ENCODE measurements around the gene VMP1.
"Not testable (repeated sequence)": the region's sequence is repeated elsewhere in the genome, so short reads cannot be mapped to it uniquely, and the experiment has no call there.

VMP1 gene

DNA sequence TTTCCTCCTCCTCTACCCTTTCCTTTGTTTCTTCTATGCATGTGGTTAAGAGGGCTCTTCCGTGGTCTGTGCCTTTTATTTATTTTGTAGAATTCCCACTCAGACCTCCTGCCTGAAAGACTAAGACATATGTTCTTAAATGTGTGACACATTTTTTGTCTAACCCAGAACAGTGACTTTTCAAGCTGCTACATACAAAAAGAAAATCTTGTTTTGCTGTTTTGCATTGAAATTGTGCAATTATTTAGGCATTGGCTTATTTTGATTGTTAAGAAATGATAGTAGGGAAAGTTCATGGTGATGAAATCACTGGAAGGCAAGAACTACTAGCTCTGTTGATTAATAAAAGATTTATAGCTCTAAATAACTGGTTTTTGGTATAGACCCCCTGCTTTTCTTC is 108.5 kb downstream of the VMP1 start:
- DNase-seq: no peak

- DNase-seq: no peak
Measured at GRCh38 chr17:59825533-59826322, 118.3 kb downstream of the VMP1 start.

DNA sequence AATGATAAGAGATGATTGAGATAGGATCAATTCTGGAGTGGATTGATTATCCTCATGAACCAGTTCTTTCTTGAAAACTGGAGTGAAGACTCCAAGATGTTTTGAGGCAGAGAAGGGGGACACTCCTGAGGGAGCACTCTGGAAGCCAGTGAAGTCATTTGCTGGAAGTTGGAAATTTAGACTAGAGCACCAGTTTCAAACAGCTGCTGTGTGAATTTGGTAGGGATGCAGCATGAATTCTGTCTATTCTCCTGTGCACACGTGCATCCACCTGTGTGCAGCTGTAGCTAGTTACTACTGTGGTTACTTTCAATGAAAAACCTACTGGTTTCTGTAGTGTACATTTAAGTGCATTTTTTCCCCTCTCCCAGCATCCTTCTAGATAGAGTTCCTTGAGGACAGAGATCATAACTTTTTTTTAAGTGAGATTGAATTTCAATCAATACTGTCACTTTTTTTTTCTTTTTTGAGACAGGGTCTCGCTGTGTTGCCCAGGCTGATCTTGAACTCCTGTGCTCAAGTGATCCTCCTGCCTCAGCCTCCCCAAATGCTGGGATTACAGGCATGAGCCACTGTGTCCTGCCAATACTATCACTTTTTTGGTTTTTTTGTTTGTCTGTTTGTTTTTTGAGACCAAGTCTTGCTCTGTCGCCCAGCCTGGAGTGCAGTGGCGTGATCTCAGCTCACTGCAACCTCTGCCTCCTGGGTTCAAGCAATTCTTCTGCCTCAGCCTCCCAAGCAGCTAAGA is 119.4 kb downstream of the VMP1 start:
- DNase-seq: no peak

DNA sequence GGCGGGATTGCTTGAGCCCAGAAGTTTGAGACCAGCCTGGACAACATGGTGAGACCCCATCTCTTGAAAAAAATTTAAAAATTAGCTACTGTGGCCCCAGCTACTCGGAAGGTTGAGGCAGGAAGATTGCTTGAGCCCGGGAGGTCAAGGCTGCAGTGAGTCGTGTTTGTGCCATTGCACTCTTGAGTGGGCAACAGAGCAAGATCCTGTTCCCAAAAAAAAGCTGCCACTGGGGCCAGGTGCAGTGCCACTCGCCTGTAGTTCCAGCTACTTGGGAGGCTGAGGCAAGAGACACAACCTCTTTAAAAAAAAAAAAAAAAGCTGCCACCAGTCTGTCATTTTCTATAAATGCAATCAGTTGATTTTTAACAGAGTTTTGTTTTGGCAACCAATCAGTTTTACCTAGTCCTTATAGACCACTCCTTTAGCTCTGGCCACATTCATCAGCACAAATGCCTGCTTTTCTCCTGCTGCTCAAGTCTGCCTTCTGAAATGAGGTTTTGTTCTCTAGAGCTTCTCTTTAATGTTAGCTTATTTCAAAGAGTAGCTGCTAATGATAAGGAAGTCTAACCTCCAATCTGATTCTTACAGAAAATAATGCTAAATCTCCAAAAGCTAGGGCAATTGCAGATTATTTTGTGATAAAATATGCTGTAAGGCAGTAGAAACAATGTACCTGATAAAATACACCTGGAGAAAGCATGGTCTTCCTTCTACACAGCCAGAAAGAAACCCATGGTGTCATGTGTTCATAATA is 120.4 kb downstream of the VMP1 start:
- no peak for DNase-seq

GRCh38 chr17:59828478-59828760 is 121.0 kb downstream of the VMP1 start:
- no peak for DNase-seq

GRCh38 chr17:59828819-59829216 is 121.4 kb downstream of the VMP1 start:
- DNase-seq: not testable (repeated sequence)

GRCh38 chr17:59829217-59830006 is 122.0 kb downstream of the VMP1 start:
- peak; percentile 71 for DNase-seq

DNA sequence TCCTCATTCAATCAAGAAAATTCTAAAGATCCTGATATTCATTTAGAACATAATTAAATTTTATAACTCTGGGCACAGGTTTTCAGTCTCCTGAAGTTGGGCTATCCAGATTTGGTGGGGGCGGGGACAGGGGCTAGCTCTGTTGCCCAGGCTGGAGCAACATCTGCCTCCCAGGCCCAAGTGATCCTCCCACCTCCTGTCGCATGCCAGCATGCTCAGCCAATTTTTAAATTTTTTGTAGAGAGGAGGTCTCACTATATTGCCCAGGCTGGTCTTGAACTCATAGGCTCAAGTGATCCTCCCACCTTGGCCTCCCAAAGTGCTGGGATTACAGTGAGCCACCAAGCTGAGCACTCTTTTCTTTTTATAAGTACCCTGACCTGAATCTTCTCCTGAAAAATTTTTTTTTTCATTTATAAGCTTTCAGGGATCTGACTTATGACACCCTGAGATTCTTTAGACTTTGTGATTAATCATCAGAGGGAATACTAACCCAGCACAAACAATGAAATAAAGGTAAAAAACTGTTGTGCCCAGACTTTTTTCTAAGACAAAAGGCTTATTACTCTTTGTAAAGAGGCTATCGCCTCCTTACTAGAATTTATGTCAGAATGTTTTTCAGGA is 122.7 kb downstream of the VMP1 start:
- DNase-seq: no peak

DNA sequence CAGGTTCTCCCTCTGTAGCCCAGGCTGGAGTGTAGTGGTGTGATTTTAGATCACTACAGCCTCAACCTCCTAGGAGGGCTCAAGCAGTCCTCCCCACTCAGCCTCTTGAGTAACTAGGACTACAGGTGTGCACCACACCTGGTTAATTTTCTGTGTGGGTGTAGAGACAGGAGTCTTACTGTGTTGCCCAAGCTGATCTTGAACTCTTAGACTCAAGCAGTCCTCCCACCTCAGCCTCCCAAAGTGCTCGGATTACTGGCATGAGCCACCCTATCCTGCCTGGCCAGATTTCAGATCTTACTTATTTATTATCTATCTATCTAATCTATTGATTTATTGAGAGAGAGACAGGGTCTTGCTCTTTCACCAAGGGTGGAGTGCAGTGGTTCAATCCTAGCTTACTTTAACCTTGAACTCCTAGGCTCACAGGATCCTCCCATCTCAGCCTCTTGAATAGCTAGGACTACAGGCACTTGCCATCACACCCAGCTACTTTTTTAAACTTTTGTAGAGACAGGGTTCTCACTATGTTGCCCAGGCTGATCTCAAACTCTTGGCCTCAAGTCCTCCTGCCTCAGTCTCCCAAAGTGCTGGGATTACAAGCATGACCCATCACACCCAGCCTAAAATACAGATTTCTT is 123.5 kb downstream of the VMP1 start:
- DNase-seq: no peak

DNA sequence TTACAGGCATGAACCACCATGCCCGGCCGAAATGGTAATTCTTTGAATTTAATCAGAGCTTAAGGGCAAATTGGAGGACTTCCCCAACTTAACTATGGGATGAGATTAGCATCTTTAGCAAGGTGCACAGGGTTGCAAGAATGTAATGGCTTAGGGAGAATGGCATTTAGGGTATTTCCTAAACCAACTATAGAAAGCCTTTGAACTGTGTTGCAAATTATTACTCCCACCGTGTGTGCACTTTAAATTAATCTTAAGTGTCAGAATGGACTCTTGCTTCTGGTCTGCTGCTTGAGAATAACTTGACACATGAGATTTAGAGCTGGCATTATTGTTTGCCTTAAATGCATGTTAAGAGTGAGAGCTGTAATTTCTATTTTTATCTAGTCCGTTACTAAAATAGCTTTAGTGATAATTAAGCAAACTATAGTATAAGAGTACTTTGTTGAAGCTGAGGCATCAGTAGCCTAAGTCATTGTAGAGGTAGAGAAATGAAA is 125.5 kb downstream of the VMP1 start:
- DNase-seq: no peak

GRCh38 chr17:59837308-59838051 is 130.0 kb downstream of the VMP1 start:
- DNase-seq: peak; percentile 87

- no peak for DNase-seq
Measured at GRCh38 chr17:59838052-59838916, 130.8 kb downstream of the VMP1 start.

GRCh38 chr17:59839651-59840328 is 132.3 kb downstream of the VMP1 start:
- no peak for DNase-seq

GRCh38 chr17:59840329-59841090 is 133.1 kb downstream of the VMP1 start:
- DNase-seq: no peak

DNA sequence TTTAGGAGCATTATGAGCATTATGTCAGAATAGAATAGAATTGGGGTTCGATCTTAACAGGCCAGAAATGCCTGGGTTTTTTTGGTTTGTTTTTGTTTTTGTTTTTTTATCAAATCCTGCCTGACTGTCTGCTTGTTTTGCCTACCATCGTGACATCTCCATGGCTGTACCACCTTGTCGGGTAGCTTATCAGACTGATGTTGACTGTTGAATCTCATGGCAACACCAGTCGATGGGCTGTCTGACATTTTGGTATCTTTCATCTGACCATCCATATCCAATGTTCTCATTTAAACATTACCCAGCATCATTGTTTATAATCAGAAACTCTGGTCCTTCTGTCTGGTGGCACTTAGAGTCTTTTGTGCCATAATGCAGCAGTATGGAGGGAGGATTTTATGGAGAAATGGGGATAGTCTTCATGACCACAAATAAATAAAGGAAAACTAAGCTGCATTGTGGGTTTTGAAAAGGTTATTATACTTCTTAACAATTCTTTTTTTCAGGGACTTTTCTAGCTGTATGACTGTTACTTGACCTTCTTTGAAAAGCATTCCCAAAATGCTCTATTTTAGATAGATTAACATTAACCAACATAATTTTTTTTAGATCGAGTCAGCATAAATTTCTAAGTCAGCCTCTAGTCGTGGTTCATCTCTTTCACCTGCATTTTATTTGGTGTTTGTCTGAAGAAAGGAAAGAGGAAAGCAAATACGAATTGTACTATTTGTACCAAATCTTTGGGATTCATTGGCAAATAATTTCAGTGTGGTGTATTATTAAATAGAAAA is 133.8 kb downstream of the VMP1 start:
- not testable (repeated sequence) for DNase-seq

GRCh38 chr17:59841882-59842263 is 134.4 kb downstream of the VMP1 start:
- DNase-seq: not testable (repeated sequence)

DNA sequence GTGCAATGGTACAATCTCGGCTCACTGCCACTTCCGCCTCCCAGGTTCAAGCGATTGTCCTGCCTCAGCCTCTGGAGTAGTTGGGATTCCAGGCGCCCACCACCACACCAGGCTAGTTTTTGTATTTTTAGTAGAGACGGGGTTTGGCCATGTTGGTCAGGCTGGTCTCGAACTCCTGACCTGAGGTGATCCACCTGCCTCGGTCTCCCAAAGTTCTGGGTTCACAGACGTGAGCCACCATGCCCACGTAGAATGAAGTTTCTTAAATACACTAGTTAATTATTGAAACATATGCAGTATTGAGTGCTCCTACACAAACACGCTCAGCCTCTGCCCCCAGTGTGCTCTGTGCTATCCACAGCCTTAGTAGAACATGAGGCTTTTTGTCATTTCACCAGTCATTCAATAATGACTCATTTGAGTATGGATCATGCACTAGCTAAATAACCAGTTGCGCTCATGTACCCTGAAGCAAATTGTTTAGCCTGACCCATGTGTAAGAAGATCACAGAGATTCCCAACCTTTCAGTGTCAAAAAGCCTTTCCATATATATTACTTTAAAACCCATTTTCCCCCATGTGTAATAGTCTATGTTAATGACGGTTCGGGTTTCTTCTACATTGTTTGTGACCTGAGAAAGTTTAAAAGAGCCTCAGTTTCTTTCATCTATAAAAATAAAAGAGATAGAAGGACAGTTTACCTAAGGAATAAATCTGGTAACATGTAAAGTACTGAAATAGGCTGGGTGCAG is 135.6 kb downstream of the VMP1 start:
- no peak for DNase-seq

All from NCI-H1417 treated with DMSO at 0.1 percent for 48 hours (cell line).